ENCODE measurements around the gene CCDC88B. TPM values are rescaled to one million over a fixed set of nuclear protein-coding genes. Genes with fewer than 3 reads are reported as not detected.

The CCDC88B gene
- total RNA-seq, 1 experiment from 2014 or later: 0.63 TPM

GRCh38 chr11:64358907-64359711, 19.1 kb downstream of the CCDC88B start, which contains the start of gene RPS6KA4:
Gene RPS6KA4 (plus strand): TSS chr11:64359162. CDS start chr11:64359236, 74 bp downstream.
- peak; percentile 48 for DNase-seq (ENCODE audit: low read depth)

- no peak for DNase-seq (ENCODE audit: low read depth)
Measured at GRCh38 chr11:64359712-64360445, 19.9 kb downstream of the CCDC88B start.

DNA sequence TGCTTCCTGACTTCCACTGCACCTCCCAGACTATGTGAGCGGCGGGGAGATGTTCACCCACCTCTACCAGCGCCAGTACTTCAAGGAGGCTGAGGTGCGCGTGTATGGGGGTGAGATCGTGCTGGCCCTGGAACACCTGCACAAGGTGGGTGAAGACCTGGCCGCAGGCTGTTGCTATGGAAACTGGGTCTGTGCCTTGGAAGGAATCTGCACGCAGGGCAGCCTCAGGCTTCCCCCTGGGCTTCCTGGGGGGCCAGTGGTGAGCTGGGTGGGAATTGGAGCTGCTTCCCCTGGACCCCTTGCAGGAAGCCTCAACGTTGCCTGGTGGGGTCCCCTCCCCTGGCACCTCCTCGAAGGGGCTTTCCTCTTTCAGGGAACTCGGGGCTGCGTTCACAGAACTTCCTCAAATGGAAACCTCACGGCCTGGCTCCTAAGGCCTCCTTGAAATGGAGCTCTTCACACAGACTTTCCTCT, 20.5 kb downstream of the CCDC88B start:
- DNase-seq (ENCODE audit: low read depth): no peak

GRCh38 chr11:64361659-64362058, 21.7 kb downstream of the CCDC88B start:
- no peak for DNase-seq (ENCODE audit: low read depth)

DNA sequence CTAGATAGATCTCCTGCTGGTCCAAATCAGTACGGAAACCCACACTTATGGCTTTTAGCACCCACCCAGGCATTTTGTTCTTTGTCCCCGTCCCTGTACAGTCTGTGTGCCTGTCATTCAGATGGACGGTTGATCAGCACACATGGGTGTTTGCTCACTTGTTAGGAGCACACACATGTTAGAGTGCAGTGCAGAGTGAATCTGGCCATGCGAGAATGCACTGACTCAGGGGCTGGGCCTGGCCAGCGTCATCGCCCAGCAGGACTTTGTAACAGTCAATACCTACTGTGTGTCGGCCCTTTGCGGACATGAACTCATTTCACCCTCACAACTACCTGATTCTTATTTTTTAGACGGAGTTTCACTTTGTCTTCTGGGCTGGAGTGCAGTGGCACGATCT, 22.3 kb downstream of the CCDC88B start:
- DNase-seq (ENCODE audit: low read depth): no peak

DNA sequence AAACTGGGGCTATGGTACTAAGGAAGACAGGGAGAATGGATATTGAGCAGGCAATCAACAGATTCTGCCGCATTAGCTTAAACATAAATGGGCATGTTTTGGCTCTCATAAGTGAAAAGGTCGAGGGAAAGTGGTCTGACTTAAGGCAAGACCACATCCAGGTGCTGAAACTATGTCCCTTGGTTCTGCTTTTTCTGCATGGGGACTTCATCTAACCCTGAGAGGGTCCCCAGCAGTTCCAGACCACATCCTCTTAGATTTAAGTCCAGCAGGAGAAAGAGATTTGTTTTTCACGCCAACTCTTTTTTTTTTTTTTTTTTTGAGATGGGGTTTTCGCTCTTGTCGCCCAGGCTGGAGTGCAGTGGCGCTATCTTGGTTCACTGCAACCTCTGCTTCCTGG, 24.4 kb downstream of the CCDC88B start:
- DNase-seq (ENCODE audit: low read depth): no peak

GRCh38 chr11:64364911-64365310, 24.9 kb downstream of the CCDC88B start:
- DNase-seq (ENCODE audit: low read depth): peak; percentile 67

- no peak for DNase-seq (ENCODE audit: low read depth)
Measured at GRCh38 chr11:64366751-64367150, 26.7 kb downstream of the CCDC88B start.

DNA sequence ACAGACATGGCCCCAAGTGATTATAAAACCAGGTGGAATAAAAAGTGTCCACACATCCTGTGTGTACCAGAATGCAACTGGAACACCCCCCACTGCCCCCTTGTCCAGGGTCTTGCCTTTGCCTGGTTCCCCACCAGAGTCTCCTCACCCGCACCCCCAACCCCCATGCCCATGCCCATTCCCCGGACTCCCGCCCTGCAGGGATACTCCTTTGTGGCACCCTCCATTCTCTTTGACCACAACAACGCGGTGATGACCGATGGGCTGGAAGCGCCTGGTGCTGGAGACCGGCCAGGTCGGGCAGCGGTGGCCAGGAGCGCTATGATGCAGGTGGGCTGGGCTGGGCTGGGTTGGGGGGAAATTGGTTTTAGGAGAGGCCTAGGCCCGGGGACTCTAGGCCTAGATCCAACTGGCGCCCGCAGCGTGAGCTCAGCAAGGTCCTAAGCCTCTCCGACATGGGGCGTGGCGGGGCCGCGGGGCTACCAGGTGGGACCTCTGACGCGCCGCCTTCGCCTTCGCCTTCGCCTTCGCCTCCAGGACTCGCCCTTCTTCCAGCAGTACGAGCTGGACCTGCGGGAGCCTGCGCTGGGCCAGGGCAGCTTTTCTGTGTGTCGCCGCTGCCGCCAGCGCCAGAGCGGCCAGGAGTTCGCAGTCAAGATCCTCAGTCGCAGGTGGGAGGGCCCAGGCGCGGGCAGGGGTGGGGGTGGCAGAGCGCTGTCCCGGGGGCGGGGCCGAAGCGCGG, 28.1 kb downstream of the CCDC88B start:
- DNase-seq (ENCODE audit: low read depth): no peak

DNA sequence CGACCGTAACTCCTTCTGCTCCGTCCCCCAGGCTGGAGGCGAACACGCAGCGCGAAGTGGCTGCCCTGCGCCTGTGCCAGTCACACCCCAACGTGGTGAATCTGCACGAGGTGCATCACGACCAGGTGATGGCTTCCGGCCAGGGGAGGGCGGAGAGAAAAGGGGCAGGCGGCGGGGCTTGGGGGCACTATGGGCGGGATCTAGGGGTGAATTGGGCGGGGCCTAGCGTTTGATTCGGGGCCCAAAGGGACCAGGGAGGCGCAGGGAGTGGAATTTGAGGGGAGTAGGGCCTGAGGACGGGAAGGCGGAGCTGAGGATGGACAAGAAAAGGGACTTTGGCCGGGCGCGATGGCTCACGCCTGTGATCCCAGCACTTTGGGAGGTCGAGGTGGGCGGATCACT, 28.7 kb downstream of the CCDC88B start:
- no peak for DNase-seq (ENCODE audit: low read depth)

- DNase-seq (ENCODE audit: low read depth): no peak
Measured at GRCh38 chr11:64369440-64370421, 29.7 kb downstream of the CCDC88B start.

- no peak for DNase-seq (ENCODE audit: low read depth)
Measured at GRCh38 chr11:64371201-64371600, 31.2 kb downstream of the CCDC88B start.

- no peak for DNase-seq (ENCODE audit: low read depth)
Measured at GRCh38 chr11:64372021-64372420, 32.0 kb downstream of the CCDC88B start.

- DNase-seq (ENCODE audit: low read depth): peak; percentile 34
Measured at GRCh38 chr11:64372802-64373597, 33.0 kb downstream of the CCDC88B start.

GRCh38 chr11:64373598-64373974, 33.6 kb downstream of the CCDC88B start:
- no peak for DNase-seq (ENCODE audit: low read depth)

DNA sequence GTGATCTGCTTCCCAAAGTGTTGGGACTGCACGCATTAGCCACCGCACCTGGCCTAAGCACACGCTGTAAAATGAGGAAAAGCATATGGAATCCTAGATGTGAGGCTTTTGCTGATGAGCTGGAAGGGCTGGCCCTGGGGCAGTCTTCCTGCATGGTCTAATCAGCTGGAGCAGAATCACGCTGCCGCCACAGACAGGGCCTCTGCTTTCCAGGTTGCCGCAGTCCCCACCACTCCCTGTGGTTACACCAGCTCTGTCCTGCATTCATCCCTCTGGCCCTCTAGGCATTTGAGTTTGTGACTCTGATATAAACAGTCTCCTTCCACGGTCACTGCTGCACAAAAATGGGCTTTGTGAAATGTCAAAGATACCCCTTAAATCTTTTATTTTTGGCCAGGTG, 36.1 kb downstream of the CCDC88B start:
- DNase-seq (ENCODE audit: low read depth): no peak

- no peak for DNase-seq (ENCODE audit: low read depth)
Measured at GRCh38 chr11:64378335-64378880, 38.4 kb downstream of the CCDC88B start.

- DNase-seq (ENCODE audit: low read depth): no peak
Measured at GRCh38 chr11:64379160-64379559, 39.2 kb downstream of the CCDC88B start.

- DNase-seq (ENCODE audit: low read depth): no peak
Measured at GRCh38 chr11:64379817-64380709, 40.1 kb downstream of the CCDC88B start.

Measured in LHCN-M2 (cell line).